ENCODE data around the gene ANKRD6. TPM values are rescaled to one million over a fixed set of nuclear protein-coding genes. Genes with fewer than 3 reads are reported as not detected.

The ANKRD6 gene
- total RNA-seq, 4 donors from 2014 or later = 9.8 to 19.0 (median 12.2) TPM

DNA sequence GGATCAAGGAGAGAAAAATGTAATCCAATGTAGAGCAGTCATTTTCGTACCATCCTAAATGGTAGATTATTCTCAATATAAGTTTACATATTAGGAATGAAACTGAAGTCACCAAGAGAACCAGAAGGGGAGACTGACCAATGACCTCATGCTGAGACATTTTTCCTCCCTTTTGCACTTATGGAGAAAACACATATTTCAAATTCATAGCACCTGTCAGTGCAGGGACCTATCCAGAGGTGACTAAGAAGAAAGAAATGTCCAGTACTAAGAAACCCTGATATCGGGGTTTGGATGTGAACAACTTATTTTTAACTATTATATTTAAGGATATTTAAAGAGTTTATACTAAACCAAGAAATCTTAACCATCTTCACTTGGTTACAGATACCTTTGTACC, 222.2 kb downstream of the ANKRD6 start:
- TF ChIP-seq POLR2A (IDR thresholded peaks at IDR 0.05) (no peak), EP300 (IDR thresholded peaks at IDR 0.05) (no peak), POLR2AphosphoS5 (IDR thresholded peaks at IDR 0.05) (no peak)
- TF ChIP-seq, protein P1, sequence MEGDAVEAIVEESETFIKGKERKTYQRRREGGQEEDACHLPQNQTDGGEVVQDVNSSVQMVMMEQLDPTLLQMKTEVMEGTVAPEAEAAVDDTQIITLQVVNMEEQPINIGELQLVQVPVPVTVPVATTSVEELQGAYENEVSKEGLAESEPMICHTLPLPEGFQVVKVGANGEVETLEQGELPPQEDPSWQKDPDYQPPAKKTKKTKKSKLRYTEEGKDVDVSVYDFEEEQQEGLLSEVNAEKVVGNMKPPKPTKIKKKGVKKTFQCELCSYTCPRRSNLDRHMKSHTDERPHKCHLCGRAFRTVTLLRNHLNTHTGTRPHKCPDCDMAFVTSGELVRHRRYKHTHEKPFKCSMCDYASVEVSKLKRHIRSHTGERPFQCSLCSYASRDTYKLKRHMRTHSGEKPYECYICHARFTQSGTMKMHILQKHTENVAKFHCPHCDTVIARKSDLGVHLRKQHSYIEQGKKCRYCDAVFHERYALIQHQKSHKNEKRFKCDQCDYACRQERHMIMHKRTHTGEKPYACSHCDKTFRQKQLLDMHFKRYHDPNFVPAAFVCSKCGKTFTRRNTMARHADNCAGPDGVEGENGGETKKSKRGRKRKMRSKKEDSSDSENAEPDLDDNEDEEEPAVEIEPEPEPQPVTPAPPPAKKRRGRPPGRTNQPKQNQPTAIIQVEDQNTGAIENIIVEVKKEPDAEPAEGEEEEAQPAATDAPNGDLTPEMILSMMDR (IDR thresholded peaks at IDR 0.05) = no peak
- H3K9me3 ChIP-seq = no peaks in the 10 kb centered on the region
- no peak for ATAC-seq
- no peak overlapping the region for H3K4me3 ChIP-seq
- no peak overlapping the region for H3K27ac ChIP-seq
- H3K4me1 ChIP-seq = no peaks in the 10 kb centered on the region
- peaks cover 12 to 100% of the 10 kb centered on the region in 2 donors for H3K36me3 ChIP-seq
- H3K27me3 ChIP-seq = no peaks in the 10 kb centered on the region
- 90 to 96% methylated on average over 2 of the region's 2 CpGs for WGBS, 2 donors (ENCODE audit: low coverage in 1 of 2)

DNA sequence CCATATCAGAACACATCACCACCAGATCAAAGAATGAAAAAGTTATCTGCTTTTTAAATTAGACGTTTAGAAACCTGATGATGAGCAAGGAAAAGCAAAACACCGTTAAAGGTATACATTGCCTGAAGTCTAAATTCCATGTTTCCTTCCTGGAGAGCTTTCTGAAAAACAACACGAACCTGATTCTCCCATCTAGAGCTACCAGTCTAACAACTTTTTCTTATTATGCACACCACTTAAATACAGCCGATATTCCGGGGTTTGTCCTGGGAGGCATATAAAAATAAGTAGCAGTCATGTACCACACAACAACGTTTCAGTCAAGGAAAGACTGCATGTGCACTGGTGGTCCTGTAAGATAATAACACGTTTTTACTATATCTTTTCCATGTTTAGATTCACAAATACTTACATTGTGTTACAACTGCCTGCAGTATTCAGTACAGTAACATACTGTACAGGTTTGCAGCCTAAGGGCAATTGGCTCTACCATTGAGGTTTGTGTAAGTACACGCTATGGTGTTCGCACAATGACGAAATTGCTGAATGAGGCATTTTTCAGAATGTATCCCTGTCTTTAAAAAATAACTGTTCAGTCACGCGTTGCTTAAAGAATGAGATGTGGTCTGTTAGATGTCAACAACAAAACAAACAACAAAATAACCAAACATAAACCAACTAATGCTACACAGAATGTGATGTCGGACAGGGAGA, 224.7 kb downstream of the ANKRD6 start:
- no peak overlapping the region for H3K27ac ChIP-seq
- no peak for TF ChIP-seq EP300 (IDR thresholded peaks at IDR 0.05)
- TF ChIP-seq POLR2AphosphoS5 (IDR thresholded peaks at IDR 0.05) = no peak
- TF ChIP-seq POLR2A (IDR thresholded peaks at IDR 0.05) = no peak
- TF ChIP-seq, protein P1 (IDR thresholded peaks at IDR 0.05) = no peak
- no peaks in the 10 kb centered on the region for H3K27me3 ChIP-seq
- no peaks in the 10 kb centered on the region for H3K4me1 ChIP-seq
- no peak overlapping the region for H3K4me3 ChIP-seq
- WGBS, 2 donors (ENCODE audit: low coverage in 1 of 2) = 89 to 96% methylated on average over 11 to 13 of the region's 13 CpGs
- H3K36me3 ChIP-seq = peaks cover 8 to 100% of the 10 kb centered on the region in 2 donors
- H3K9me3 ChIP-seq = no peaks in the 10 kb centered on the region
- ATAC-seq = no peak

DNA sequence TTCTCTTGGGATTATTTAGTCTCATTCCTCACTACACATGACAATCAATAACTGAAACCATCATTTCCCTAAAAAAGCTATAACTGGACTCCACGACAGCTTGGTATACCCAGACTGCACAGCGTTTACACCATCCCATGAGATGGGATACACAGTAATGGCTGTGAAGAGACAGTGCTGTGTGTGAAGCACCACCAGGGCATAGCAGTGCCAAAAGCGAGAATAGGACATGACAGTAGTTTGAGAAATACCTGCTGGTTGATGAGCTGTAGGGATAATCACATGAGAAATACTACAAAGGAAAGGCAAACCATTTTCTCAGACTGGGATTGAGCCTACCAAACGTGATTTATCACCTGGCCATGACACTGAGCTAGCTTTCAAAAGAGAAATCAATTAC, 228.0 kb downstream of the ANKRD6 start:
- no peak for ATAC-seq
- WGBS, 2 donors (ENCODE audit: low coverage in 1 of 2) = 68 to 87% methylated on average over 3 to 4 of the region's 4 CpGs
- Histone ChIP-seq H3K4me3 (no peak overlapping the region), H3K36me3 (peaks cover 8 to 99% of the 10 kb centered on the region in 2 donors), H3K27me3 (no peaks in the 10 kb centered on the region), H3K9me3 (no peaks in the 10 kb centered on the region), H3K4me1 (no peaks in the 10 kb centered on the region), H3K27ac (no peak overlapping the region)
- TF ChIP-seq, protein P1 (IDR thresholded peaks at IDR 0.05) = no peak
- no peak for TF ChIP-seq EP300 (IDR thresholded peaks at IDR 0.05)
- no peak for TF ChIP-seq POLR2A (IDR thresholded peaks at IDR 0.05)
- TF ChIP-seq POLR2AphosphoS5 (IDR thresholded peaks at IDR 0.05) = no peak

DNA sequence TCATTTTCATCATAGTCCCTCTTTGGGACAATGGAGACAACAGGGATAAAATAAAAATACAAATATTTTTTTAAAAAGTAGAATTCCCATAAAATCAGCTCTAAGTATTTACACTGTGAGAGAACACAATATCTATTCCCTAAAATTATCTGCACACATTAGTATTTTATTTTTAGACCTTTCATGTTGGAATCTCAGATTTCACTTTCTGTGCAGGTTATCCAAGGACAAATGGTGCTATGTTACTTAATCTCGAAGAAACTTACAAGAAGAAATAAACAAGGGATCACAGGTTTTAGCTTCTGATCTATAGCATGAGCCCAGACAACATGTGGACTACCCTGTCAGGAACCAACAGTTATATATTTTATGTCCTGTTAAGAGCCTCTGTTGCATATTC, 228.6 kb downstream of the ANKRD6 start:
- Histone ChIP-seq H3K27ac (no peak overlapping the region), H3K4me1 (no peaks in the 10 kb centered on the region), H3K9me3 (no peaks in the 10 kb centered on the region), H3K36me3 (peaks cover 8 to 99% of the 10 kb centered on the region in 2 donors), H3K27me3 (no peaks in the 10 kb centered on the region), H3K4me3 (no peak overlapping the region)
- ATAC-seq = no peak
- TF ChIP-seq EP300 (IDR thresholded peaks at IDR 0.05) (no peak), POLR2A (IDR thresholded peaks at IDR 0.05) (no peak), POLR2AphosphoS5 (IDR thresholded peaks at IDR 0.05) (no peak)
- TF ChIP-seq, protein P1 (IDR thresholded peaks at IDR 0.05) = no peak
- WGBS, 2 donors (ENCODE audit: low coverage in 1 of 2) = 50 to 53% methylated on average over 1 of the region's 1 CpG

DNA sequence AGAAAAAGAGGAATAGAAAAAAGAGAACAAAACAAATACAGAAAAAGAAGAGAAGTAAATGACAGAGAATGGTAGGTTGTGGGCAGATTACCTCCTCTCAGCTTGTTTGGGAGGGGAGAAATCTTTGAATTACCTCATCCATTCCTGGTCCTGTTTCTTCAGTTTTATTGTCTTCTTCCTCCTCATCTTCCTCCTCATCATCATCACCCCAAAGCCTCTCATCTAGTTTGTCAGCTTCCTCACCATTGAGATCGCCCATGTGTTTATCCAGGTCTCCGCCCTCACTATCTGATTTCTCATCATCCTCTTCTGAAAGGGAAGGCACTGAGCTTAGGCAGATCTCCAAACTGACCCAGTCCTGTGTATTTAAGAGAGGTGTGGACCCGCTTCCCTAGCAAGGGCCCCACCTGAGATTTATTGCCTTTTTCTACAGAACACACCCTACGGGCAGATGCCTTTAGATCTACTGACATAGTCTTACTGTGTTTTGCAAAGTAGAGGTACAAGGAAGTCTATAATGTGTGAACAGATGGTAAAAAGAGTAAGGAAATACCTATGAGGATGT, 229.8 kb downstream of the ANKRD6 start:
- no peaks in the 10 kb centered on the region for H3K27me3 ChIP-seq
- H3K4me3 ChIP-seq = no peak overlapping the region
- no peak for ATAC-seq
- 89 to 100% methylated on average over 3 of the region's 4 CpGs for WGBS, 2 donors (ENCODE audit: low coverage in 1 of 2)
- H3K4me1 ChIP-seq = no peaks in the 10 kb centered on the region
- H3K36me3 ChIP-seq = peaks cover 8 to 98% of the 10 kb centered on the region in 2 donors
- H3K9me3 ChIP-seq = no peaks in the 10 kb centered on the region
- TF ChIP-seq, protein P1 (IDR thresholded peaks at IDR 0.05) = no peak
- no peak overlapping the region for H3K27ac ChIP-seq
